CD14-positive monocyte (primary cell): ENCODE data around the gene SNX19. TPM values are rescaled to one million over a fixed set of nuclear protein-coding genes. Genes with fewer than 3 reads are reported as not detected.

Source experiments
- DNase-seq, 3 donors: peaks; one replicate each; pipeline ENCODE4 v3.0.0-alpha.2; 2011 to 2022
- H2AFZ ChIP-seq: 2 replicates; pipeline ENCODE4 v1.6.0; 2012; ENCODE audit warnings: mild to moderate bottlenecking, low read depth, low read length, inconsistent platforms; ENCODE audit not compliant: insufficient read depth, poor library complexity, severe bottlenecking
- H3K27ac ChIP-seq, 2 donors: 1 replicate in 1 of 2; 2 replicates in 1 of 2; pipeline ENCODE4 v1.5.1; 2012 to 2013; ENCODE audit warnings: low read length in 2 of 2, control low read depth in 1 of 2, inconsistent platforms in 1 of 2, low read depth in 1 of 2, mild to moderate bottlenecking in 1 of 2
- H3K27me3 ChIP-seq, 2 donors: one replicate each; pipeline versions ENCODE4 v1.6.0 to v1.6.1; 2011 to 2013; ENCODE audit warnings: low read length in 2 of 2; ENCODE audit not compliant: control insufficient read depth in 2 of 2, insufficient read depth in 2 of 2
- H3K36me3 ChIP-seq, 2 donors: replicated peaks in 1 of 2; 1 replicate in 1 of 2; 2 replicates in 1 of 2; pipeline versions ENCODE4 v1.5.1 to v1.6.1; 2012 to 2013; ENCODE audit warnings: low read length in 2 of 2, control low read depth in 1 of 2, inconsistent platforms in 1 of 2, mild to moderate bottlenecking in 1 of 2; ENCODE audit not compliant: insufficient read depth in 2 of 2, control insufficient read depth in 1 of 2
- H3K4me1 ChIP-seq, 2 donors: 1 replicate in 1 of 2; 2 replicates in 1 of 2; pipeline versions ENCODE4 v1.5.1 to v1.6.1; 2012 to 2013; ENCODE audit warnings: low read length in 2 of 2, control low read depth in 1 of 2, inconsistent platforms in 1 of 2, mild to moderate bottlenecking in 1 of 2, moderate library complexity in 1 of 2; ENCODE audit not compliant: insufficient read depth in 2 of 2, control insufficient read depth in 1 of 2
- H3K4me2 ChIP-seq: replicated peaks from 2 replicates; pipeline ENCODE3; 2012; ENCODE audit warnings: low read length, moderate library complexity, mild to moderate bottlenecking; ENCODE audit not compliant: poor library complexity, severe bottlenecking; ENCODE audit errors: extremely low read depth
- H3K4me3 ChIP-seq, 3 experiments: fragments of 200-600 bp in 1 of 3; sonication (generic) in 1 of 3; replicated peaks in 1 of 3; 1 replicate in 2 of 3; 2 replicates in 1 of 3; pipeline ENCODE4 v1.5.1; 2011 to 2013; ENCODE audit warnings: low read length in 3 of 3, mild to moderate bottlenecking in 3 of 3, control low read depth in 2 of 3, low read depth in 2 of 3, inconsistent platforms in 1 of 3, moderate library complexity in 1 of 3
- H3K79me2 ChIP-seq: 2 replicates; pipeline ENCODE4 v1.6.0; 2012; ENCODE audit warnings: mild to moderate bottlenecking, control low read depth, inconsistent platforms, low read length, moderate library complexity; ENCODE audit not compliant: insufficient read depth
- H3K9ac ChIP-seq: 2 replicates; pipeline ENCODE4 v1.6.0; 2017; ENCODE audit warnings: low read length, mild to moderate bottlenecking; ENCODE audit not compliant: insufficient read depth, poor library complexity, severe bottlenecking
- H3K9me3 ChIP-seq, 2 donors: replicated peaks in 1 of 2; 1 replicate in 1 of 2; 2 replicates in 1 of 2; pipeline versions ENCODE4 v1.5.1 to v1.6.1; 2012 to 2013; ENCODE audit warnings: low read length in 2 of 2, control low read depth in 1 of 2; ENCODE audit not compliant: control insufficient read depth in 1 of 2, insufficient read depth in 1 of 2
- H4K20me1 ChIP-seq: 2 replicates; pipeline ENCODE4 v1.6.0; 2012; ENCODE audit warnings: mild to moderate bottlenecking, low read length, control low read depth, moderate library complexity; ENCODE audit not compliant: insufficient read depth
- H3K27ac Mint-ChIP-seq, 7 donors: one replicate each; pipeline ENCODE4 v1.8.0; 2020; ENCODE audit warnings: mild to moderate bottlenecking in 7 of 7, mixed read lengths in 7 of 7, moderate library complexity in 6 of 7, inconsistent platforms in 2 of 7
- H3K27me3 Mint-ChIP-seq, 3 donors: one replicate each; pipeline ENCODE4 v1.8.0; 2021 to 2022; ENCODE audit warnings: low read depth in 3 of 3, mild to moderate bottlenecking in 3 of 3, mixed read lengths in 3 of 3, moderate library complexity in 3 of 3, inconsistent platforms in 1 of 3
- H3K36me3 Mint-ChIP-seq, 2 donors: one replicate each; pipeline ENCODE4 v1.8.0; 2020; ENCODE audit warnings: mixed read lengths in 2 of 2, inconsistent platforms in 1 of 2, mild to moderate bottlenecking in 1 of 2
- H3K4me1 Mint-ChIP-seq: one replicate; pipeline ENCODE4 v1.8.0; 2020; ENCODE audit warnings: mild to moderate bottlenecking, mixed read lengths
- H3K4me3 Mint-ChIP-seq, 2 donors: one replicate each; pipeline ENCODE4 v1.8.0; 2020; ENCODE audit warnings: mild to moderate bottlenecking in 2 of 2, mixed read lengths in 2 of 2, moderate library complexity in 1 of 2
- H3K9me3 Mint-ChIP-seq, 7 donors: one replicate each; pipeline ENCODE4 v1.8.0; 2020 to 2022; ENCODE audit warnings: mixed read lengths in 7 of 7, mild to moderate bottlenecking in 6 of 7, moderate library complexity in 6 of 7, inconsistent platforms in 2 of 7
- CTCF ChIP-seq: fragments of 200-600 bp; IDR thresholded peaks from one replicate; pipeline ENCODE4 v1.8.0; 2022; ENCODE audit warnings: antibody characterized with exemption, mild to moderate bottlenecking
- WGBS: methylation state at CpG from one replicate; pipeline ENCODE4 v1.1.5; 2013; ENCODE audit warnings: missing lambda C conversion rate; ENCODE audit not compliant: insufficient coverage; 5-methylcytosine and 5-hydroxymethylcytosine counted together
- intact Hi-C, 2 donors: fragments of 100-400 bp; cut with micrococcal nuclease; formaldehyde crosslinking; loops; one replicate each; pipeline versions ENCODE4 v1.15.0 to v1.15.1; 2023
- polyA plus RNA-seq, 3 donors: library from polyadenylated mRNA; depleted of rRNA in 1 of 3; unstranded in 2 of 3; stranded (reverse) in 1 of 3; fragments of 300-500 nt in 2 of 3; fragments of >200 nt in 1 of 3; fragmentation: Illumina TruSeq in 2 of 3; gene quantifications; 1 replicate in 2 of 3; 2 replicates in 1 of 3; pipeline ENCODE4 v1.2.3, GENCODE V29; 2012 to 2021

Gene SNX19
- polyA plus RNA-seq, 3 donors: 13.6 to 23.3 (median 17.6) TPM

GRCh38 chr11:130947889-130948288 lies 31.6 kb upstream of the SNX19 start:
- 91% methylated on average over 6 of the region's 6 CpGs for WGBS
- no peak overlapping the region for H3K27ac Mint-ChIP-seq
- no peak overlapping the region for H3K4me2 ChIP-seq
- no peaks in the 10 kb centered on the region for H3K4me1 Mint-ChIP-seq
- H3K27me3 ChIP-seq: no peaks in the 10 kb centered on the region
- H3K4me3 Mint-ChIP-seq: no peak overlapping the region
- H2AFZ ChIP-seq: no peak overlapping the region
- H3K4me1 ChIP-seq: no peaks in the 10 kb centered on the region
- no peaks in the 10 kb centered on the region for H3K36me3 ChIP-seq
- no peaks in the 10 kb centered on the region for H3K9me3 ChIP-seq
- H3K79me2 ChIP-seq: no peaks in the 10 kb centered on the region
- no peak overlapping the region for H3K4me3 ChIP-seq
- no peaks in the 10 kb centered on the region for H3K36me3 Mint-ChIP-seq
- no peak overlapping the region for H3K9ac ChIP-seq
- no peak for DNase-seq
- peaks cover 0 to 2% (median 0%) of the 10 kb centered on the region in 3 donors for H3K27me3 Mint-ChIP-seq
- H3K27ac ChIP-seq: no peak overlapping the region
- H4K20me1 ChIP-seq: no peaks in the 10 kb centered on the region
- peaks cover 0 to 3% (median 0%) of the 10 kb centered on the region in 7 donors for H3K9me3 Mint-ChIP-seq
- no peak for TF ChIP-seq CTCF
- intact Hi-C loops: no loop called here

- Histone ChIP-seq H3K9me3 (no peaks in the 10 kb centered on the region), H2AFZ (no peak overlapping the region)
- H3K27me3 Mint-ChIP-seq: peaks cover 0 to 2% (median 0%) of the 10 kb centered on the region in 3 donors
Observed at GRCh38 chr11:130947481-130947880, 31.2 kb upstream of the SNX19 start.

More at GRCh38 chr11:130947481-130947880, 31.2 kb upstream of the SNX19 start:
- peaks cover 0 to 3% (median 0%) of the 10 kb centered on the region in 7 donors for H3K9me3 Mint-ChIP-seq
- no peaks in the 10 kb centered on the region for H3K36me3 Mint-ChIP-seq
- H3K27ac Mint-ChIP-seq: no peak overlapping the region
- intact Hi-C loops: no loop called here
- H3K9ac ChIP-seq: no peak overlapping the region
- no peaks in the 10 kb centered on the region for H3K36me3 ChIP-seq
- no peaks in the 10 kb centered on the region for H3K27me3 ChIP-seq
- DNase-seq: no peak
- WGBS: no CpG with 5 or more reads among the region's 6 CpGs
- H3K4me1 ChIP-seq: no peaks in the 10 kb centered on the region
- TF ChIP-seq CTCF: no peak
- H4K20me1 ChIP-seq: no peaks in the 10 kb centered on the region
- H3K4me1 Mint-ChIP-seq: no peaks in the 10 kb centered on the region
- no peak overlapping the region for H3K27ac ChIP-seq
- no peak overlapping the region for H3K4me3 Mint-ChIP-seq
- no peaks in the 10 kb centered on the region for H3K79me2 ChIP-seq
- no peak overlapping the region for H3K4me3 ChIP-seq
- no peak overlapping the region for H3K4me2 ChIP-seq
